GM12872 (cell line): Measurements from ENCODE around the gene NALF2.

Experiments
- CTCF ChIP-seq: IDR thresholded peaks from 3 replicates; pipeline ENCODE4 v1.5.1; 2011; ENCODE audit warnings: low read depth, mild to moderate bottlenecking, low read length, moderate library complexity; ENCODE audit not compliant: insufficient read depth

NALF2 gene

DNA sequence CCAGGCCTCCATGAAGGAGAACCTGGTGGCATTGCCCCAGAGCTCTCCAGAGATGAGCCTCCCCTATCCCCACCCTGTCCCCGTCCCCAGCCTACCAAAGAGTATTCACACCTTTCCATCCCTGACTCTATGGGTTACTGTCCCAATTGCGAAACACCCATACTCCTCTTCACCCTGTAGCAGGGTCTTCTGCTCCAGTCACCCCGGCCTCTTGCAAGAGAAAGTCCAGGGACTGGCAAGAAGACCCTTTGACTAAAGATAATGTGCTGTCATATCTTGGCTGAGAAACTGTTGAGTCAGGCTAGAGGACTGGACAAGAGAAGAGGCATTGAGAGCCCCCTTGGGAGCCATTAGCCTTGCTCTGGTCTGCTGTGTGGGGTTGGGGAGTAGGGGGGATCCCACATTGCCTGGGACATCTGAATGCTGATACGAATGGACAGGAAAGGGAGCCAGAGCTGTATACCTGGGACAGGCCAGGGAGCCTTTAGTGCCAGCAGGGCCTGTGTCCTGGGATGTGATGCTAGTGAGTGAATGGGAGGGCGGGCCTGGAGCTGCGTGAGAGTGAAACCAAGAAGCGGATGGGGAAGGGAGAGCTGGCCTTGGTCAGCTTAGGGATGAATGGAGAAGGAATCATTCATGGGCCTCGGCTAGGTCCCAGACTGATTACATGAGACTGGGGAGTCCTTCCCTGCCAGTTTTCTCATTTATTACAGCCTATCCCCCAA lies 27.1 kb downstream of the NALF2 start:
- no peak for TF ChIP-seq CTCF

- TF ChIP-seq CTCF, result no peak
Observed at GRCh38 chrX:69535661-69536060, 31.5 kb downstream of the NALF2 start.

GRCh38 chrX:69538321-69538876 lies 34.3 kb downstream of the NALF2 start:
- TF ChIP-seq CTCF, result peak; percentile 67

DNA sequence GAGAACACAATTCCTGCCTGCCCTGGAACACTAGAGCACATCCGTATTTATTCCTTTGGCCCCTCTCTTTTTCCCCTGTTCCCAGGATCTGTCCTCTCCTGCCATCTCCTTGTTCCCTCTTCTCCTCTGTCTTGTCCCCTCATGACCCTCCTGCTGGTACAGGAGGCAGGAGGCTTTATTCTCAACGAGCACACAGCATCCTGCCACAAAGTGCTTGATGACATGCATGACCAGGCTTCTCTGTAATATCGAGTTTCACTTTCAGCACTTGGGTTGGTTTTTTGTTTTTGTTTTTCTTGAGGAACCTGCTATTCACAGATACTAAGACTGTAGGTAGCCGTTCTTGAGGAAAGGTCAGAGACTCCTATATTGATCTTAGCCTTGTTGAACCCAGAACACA lies 35.3 kb downstream of the NALF2 start:
- no peak for TF ChIP-seq CTCF

DNA sequence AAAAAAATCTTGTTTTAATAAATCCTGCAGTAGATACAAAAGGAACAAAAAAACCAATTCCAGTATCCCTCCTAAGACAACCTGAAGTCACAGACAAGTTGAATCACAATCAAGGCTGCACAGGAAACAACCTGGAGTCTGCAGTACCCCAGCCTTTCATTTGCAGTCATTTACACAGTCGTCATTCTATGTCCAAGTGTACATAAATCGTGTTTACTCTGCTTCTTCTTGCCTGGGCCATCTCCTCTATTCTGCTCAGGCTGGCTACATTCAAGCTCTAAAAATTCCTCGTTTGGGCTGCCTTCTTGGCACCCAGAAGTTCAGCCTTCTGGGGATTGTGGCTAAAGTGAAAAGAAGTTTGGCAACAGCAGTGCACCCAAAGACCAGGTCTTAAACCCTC lies 37.8 kb downstream of the NALF2 start:
- TF ChIP-seq CTCF, result no peak

DNA sequence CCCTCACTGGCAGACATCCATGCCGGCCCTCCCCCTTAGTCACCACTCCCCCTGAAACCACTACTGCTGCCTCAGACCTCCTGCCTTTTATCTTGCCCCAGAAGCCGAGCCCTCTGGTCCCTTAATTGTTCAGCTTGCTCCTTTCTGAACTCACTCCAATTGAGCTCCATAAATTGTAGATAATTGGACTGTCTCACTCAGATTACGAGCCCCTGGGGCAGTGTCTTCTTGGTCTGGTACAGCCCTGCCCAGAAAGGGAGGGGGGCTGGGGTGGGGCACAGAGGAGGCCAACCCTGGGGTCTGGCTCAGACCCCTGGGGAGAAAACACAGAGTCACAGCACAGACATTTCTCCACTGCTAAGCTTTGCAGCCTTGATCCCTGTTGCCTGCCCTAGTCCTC lies 39.4 kb downstream of the NALF2 start:
- no peak for TF ChIP-seq CTCF

- no peak for TF ChIP-seq CTCF
Observed at GRCh38 chrX:69546417-69546816, 42.3 kb downstream of the NALF2 start.
